Stimulated activated CD4-positive, alpha-beta T cell treated with anti-CD3 and anti-CD28 coated beads, Interleukin-12 subunit alpha, Interleukin-12 subunit beta, amount 100 ng/mL, for 4 hours (primary cell): ENCODE data around the gene TMEM89.

Source experiments
- DNase-seq: peaks from one replicate; pipeline ENCODE4 v3.0.0-alpha.2; 2020

Gene TMEM89

GRCh38 chr3:48585411-48585810 lies 36.2 kb downstream of the TMEM89 start:
- no peak for DNase-seq

GRCh38 chr3:48584836-48585235 lies 36.7 kb downstream of the TMEM89 start:
- DNase-seq, result no peak

- no peak for DNase-seq
Measured at GRCh38 chr3:48581621-48582481, 39.7 kb downstream of the TMEM89 start.

- no peak for DNase-seq
Measured at GRCh38 chr3:48576647-48577046, 44.9 kb downstream of the TMEM89 start.

GRCh38 chr3:48575366-48575765 lies 46.2 kb downstream of the TMEM89 start:
- DNase-seq, result no peak

GRCh38 chr3:48573973-48574585 lies 47.5 kb downstream of the TMEM89 start:
- DNase-seq, result no peak

GRCh38 chr3:48572517-48572916 lies 49.1 kb downstream of the TMEM89 start:
- DNase-seq, result no peak

- no peak for DNase-seq
Measured at GRCh38 chr3:48571938-48572337, 49.6 kb downstream of the TMEM89 start.
